BE2C (cell line): ENCODE data around the gene PBX2.
"Not testable (repeated sequence)": the region's sequence is repeated elsewhere in the genome, so short reads cannot be mapped to it uniquely, and the experiment has no call there.

Experiments
- DNase-seq: peaks from one replicate; pipeline ENCODE4 v3.0.0-alpha.2; 2020
- H3K27me3 ChIP-seq: fragments of 250-450 bp; sonication (Bioruptor Pico); 2 replicates; pipeline ENCODE4 v1.5.1; 2020; ENCODE audit warnings: mild to moderate bottlenecking
- H3K36me3 ChIP-seq: fragments of 250-450 bp; sonication (Bioruptor Pico); 2 replicates; pipeline ENCODE4 v1.5.1; 2020; ENCODE audit warnings: mild to moderate bottlenecking
- H3K4me1 ChIP-seq: fragments of 250-450 bp; sonication (Bioruptor Pico); 2 replicates; pipeline ENCODE4 v1.5.1; 2020
- H3K4me3 ChIP-seq: 2 replicates; pipeline ENCODE4 v1.5.1; 2011; ENCODE audit warnings: low read depth, low read length
- H3K9me3 ChIP-seq: fragments of 250-450 bp; sonication (Bioruptor Pico); 2 replicates; pipeline ENCODE4 v1.5.1; 2020
- TF ChIP-seq, protein P1 (sequence below): IDR thresholded peaks from 2 replicates; pipeline ENCODE4 v1.5.1; 2012; ENCODE audit warnings: mild to moderate bottlenecking, low read depth, low read length

The PBX2 gene

DNA sequence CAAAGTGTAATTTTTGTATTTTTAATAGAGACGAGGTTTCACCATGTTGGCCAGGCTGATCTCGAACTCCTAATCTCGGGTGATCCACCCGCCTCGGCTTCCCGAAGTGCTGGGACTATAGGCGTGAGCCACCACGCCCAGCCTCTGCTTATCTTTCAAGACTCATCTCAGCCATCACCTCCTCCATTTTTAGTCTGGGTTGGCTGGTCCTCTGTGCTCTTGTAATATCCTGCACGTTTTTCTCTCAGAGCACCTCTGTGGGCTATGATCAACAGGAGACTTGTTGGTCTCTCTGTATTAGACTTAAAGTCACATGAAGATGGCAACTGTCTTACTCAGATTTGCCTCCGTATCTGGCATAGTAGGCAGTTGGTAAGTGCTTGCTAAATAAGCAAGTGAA lies 26.3 kb upstream of the PBX2 start:
- H3K4me3 ChIP-seq: no peak overlapping the region
- no peak for DNase-seq
- H3K36me3 ChIP-seq: no peaks in the 10 kb centered on the region
- TF ChIP-seq, protein P1, sequence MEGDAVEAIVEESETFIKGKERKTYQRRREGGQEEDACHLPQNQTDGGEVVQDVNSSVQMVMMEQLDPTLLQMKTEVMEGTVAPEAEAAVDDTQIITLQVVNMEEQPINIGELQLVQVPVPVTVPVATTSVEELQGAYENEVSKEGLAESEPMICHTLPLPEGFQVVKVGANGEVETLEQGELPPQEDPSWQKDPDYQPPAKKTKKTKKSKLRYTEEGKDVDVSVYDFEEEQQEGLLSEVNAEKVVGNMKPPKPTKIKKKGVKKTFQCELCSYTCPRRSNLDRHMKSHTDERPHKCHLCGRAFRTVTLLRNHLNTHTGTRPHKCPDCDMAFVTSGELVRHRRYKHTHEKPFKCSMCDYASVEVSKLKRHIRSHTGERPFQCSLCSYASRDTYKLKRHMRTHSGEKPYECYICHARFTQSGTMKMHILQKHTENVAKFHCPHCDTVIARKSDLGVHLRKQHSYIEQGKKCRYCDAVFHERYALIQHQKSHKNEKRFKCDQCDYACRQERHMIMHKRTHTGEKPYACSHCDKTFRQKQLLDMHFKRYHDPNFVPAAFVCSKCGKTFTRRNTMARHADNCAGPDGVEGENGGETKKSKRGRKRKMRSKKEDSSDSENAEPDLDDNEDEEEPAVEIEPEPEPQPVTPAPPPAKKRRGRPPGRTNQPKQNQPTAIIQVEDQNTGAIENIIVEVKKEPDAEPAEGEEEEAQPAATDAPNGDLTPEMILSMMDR: no peak
- no peaks in the 10 kb centered on the region for H3K9me3 ChIP-seq
- no peaks in the 10 kb centered on the region for H3K4me1 ChIP-seq
- peaks cover 15% of the 10 kb centered on the region for H3K27me3 ChIP-seq

DNA sequence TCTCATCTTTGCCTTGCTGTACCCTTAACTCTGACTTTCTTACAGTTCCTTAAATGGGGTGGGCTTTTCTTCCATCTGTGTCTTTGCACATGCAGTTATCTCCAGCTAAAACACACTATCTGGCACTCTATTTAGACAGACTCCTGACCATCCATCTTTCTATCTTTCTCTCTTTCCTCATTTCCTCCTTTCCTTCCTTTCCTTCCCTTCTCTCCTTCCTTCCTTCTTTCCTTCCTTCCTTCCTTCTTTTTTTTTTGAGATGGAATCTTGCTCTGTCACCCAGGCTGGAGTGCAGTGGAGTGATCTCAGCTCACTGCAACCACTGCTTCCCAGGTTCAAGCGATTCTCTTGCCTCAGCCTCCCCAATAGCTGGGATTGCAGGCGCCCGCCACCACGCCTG lies 25.6 kb upstream of the PBX2 start:
- no peaks in the 10 kb centered on the region for H3K9me3 ChIP-seq

DNA sequence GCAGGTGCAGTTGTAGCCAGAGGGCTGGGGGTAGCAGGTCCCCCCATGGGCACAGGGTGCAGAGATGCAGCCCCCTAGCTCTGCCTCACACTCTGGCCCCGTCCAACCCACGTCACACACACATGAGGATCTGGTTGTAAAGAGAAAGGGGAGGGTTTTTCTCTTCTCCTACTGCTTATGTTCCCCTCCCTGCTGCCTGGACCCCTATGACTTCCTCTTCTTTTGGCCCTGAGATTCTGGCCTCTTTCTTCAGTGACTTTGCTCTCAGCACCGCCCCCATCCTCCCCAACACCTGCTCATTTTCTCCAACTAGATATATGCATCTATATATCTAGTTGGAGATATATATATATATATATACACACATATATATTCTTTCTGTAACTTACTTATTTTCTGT lies 24.1 kb upstream of the PBX2 start:
- Histone ChIP-seq H3K27me3 (peaks cover 10% of the 10 kb centered on the region), H3K9me3 (no peaks in the 10 kb centered on the region)

More for the DNA sequence above, 25.6 kb upstream of the PBX2 start:
- no peak for DNase-seq
- H3K36me3 ChIP-seq: no peaks in the 10 kb centered on the region
- H3K4me3 ChIP-seq: no peak overlapping the region
- TF ChIP-seq, protein P1: no peak
- H3K4me1 ChIP-seq: no peaks in the 10 kb centered on the region
- peaks cover 14% of the 10 kb centered on the region for H3K27me3 ChIP-seq

DNA sequence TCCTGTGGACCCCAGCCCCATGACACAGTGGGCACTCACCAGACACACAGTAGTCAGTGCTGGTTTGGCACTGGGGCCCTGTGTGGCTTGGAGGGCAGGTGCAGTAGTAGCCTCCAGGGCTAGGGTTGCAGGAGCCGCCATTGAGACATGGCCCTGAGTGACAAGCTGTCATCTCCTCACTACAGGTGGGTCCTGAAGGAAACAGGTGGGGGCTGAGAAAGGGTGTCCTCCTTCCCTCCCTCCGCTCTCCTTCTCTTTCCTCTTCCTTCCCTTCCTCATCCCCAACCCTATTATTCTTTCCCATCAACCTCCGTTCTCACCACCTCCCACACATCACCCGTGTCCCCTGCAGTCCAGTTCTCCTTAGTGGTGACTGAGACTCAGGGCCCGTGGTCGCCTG lies 23.6 kb upstream of the PBX2 start:
- TF ChIP-seq, protein P1: no peak
- Histone ChIP-seq H3K4me3 (no peak overlapping the region), H3K4me1 (no peaks in the 10 kb centered on the region), H3K9me3 (no peaks in the 10 kb centered on the region), H3K36me3 (no peaks in the 10 kb centered on the region), H3K27me3 (peaks cover 5% of the 10 kb centered on the region; the same call in 1 of the 2 replicates)
- no peak for DNase-seq

More for the DNA sequence above, 24.1 kb upstream of the PBX2 start:
- no peak for DNase-seq
- TF ChIP-seq, protein P1: no peak
- Histone ChIP-seq H3K4me1 (no peaks in the 10 kb centered on the region), H3K4me3 (no peak overlapping the region), H3K36me3 (no peaks in the 10 kb centered on the region)

DNA sequence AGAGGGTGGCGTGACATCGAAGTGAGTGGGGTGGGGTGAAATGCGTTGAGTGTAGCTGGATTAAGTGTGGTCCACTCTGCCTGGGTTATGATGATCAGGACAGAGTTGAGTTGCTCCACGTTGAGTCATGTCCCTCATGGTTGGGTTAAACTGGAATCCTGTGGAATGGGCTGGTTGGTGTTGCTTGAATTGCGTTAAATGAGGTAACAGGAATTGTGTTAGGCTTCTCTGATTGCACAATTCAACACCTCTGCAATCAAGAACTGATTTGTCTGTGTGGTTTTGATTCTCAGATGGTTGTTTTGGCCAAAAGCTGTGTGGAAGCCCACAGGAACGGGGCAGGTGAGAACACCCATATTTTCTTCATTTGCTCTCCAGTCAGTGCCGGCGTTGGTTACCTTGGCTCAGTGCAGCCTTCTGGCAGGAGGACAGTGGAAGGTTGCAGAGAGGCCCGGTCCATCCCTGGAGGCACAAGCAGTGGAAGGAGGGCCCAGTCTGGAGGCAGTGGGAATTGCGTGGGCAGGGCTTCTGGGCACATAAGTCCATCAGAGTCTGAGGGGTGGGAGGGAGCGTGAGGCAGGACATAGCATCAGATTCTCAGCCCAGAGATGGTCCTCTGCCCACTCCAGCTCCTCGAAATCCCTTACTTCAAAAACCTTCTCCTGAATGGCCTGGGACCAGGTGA lies 22.2 kb upstream of the PBX2 start:
- no peak for DNase-seq
- Histone ChIP-seq H3K9me3 (no peaks in the 10 kb centered on the region), H3K4me1 (no peaks in the 10 kb centered on the region), H3K27me3 (peaks cover 4% of the 10 kb centered on the region; the same call in 1 of the 2 replicates), H3K4me3 (no peak overlapping the region), H3K36me3 (no peaks in the 10 kb centered on the region)
- TF ChIP-seq, protein P1: no peak

DNA sequence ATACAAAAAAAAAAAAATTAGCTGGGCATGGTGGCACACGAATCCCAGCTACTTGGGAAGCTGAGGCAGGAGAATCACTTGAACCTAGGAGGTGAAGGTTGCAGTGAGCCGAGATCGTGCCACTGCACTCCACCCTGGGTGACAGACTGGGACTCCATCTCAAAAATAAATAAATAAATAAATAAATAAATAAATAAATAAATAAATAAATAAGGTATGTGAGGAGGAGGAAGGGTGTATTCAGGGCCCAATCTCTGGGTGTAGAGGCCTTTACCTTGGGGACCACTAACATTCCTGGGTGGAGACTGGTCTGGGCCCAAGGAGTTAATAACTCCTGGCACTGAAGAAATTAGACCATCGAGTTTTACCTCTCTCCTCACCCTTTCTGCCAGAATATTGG lies 21.4 kb upstream of the PBX2 start:
- H3K27me3 ChIP-seq, H3K4me1 ChIP-seq, DNase-seq, H3K9me3 ChIP-seq, H3K36me3 ChIP-seq, H3K4me3 ChIP-seq: not testable (repeated sequence)
